ENCODE data around the gene TMEM240.
"Not testable (repeated sequence)": the region's sequence is repeated elsewhere in the genome, so short reads cannot be mapped to it uniquely, and the experiment has no call there.

TMEM240 gene

GRCh38 chr1:1563688-1564087, 23.3 kb upstream of the TMEM240 start:
- H3K4me3 Mint-ChIP-seq = no peak overlapping the region
- no peaks in the 10 kb centered on the region for H3K9me3 Mint-ChIP-seq
- peaks cover 3% of the 10 kb centered on the region for H3K4me1 Mint-ChIP-seq (ENCODE audit: low read depth)
- H3K27ac Mint-ChIP-seq = no peak overlapping the region
- H3K27me3 Mint-ChIP-seq (ENCODE audit: low read depth) = no peaks in the 10 kb centered on the region
- peaks cover 36% of the 10 kb centered on the region for H3K36me3 Mint-ChIP-seq (ENCODE audit: low read depth)
- no peak for DNase-seq (ENCODE audit: low spot score)

DNA sequence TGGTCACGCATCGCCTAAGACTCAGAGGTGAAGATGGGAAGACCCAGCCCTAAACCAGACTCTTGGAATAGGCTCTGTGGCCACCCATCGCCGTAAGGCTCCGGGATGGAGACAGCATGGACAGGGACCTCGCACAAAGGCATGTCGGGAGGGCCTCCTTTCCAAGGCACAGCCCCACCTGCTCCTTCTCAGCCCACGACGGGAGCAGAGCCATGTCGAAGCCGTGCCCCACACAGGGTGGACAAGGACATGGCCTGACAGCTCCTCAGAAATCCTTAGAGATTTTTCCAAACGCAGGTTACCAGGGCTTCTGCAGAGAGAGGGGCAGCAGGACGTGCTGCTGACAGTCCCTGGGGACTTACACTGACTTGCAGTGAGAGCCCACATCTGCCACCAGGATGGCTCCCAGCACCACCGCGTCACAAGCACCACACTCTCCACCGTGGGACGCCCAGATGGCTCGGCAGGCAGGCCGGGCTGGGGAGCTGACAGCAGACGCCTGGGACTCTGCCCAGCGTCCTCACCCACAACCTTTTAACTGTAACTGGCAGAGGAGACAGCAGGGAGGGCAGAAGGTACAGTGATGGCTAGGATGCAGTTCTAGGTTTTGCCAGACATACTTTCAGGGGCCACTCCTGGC, 22.3 kb upstream of the TMEM240 start:
- Mint-ChIP-seq H3K27me3 (ENCODE audit: low read depth) (no peaks in the 10 kb centered on the region), H3K4me1 (ENCODE audit: low read depth) (peaks cover 3% of the 10 kb centered on the region), H3K36me3 (ENCODE audit: low read depth) (peaks cover 36% of the 10 kb centered on the region), H3K9me3 (no peaks in the 10 kb centered on the region), H3K27ac (no peak overlapping the region), H3K4me3 (no peak overlapping the region)
- no peak for DNase-seq (ENCODE audit: low spot score)

- H3K36me3 Mint-ChIP-seq (ENCODE audit: low read depth) = peaks cover 30% of the 10 kb centered on the region
- no peak for DNase-seq (ENCODE audit: low spot score)
- no peaks in the 10 kb centered on the region for H3K27me3 Mint-ChIP-seq (ENCODE audit: low read depth)
- no peak overlapping the region for H3K4me3 Mint-ChIP-seq
- H3K27ac Mint-ChIP-seq = no peak overlapping the region
- H3K9me3 Mint-ChIP-seq = no peaks in the 10 kb centered on the region
- H3K4me1 Mint-ChIP-seq (ENCODE audit: low read depth) = peaks cover 1% of the 10 kb centered on the region
These were observed 21.5 kb upstream of the TMEM240 start for GRCh38 chr1:1561801-1562470.

- peaks cover 24% of the 10 kb centered on the region for H3K36me3 Mint-ChIP-seq (ENCODE audit: low read depth)
- no peak overlapping the region for H3K27ac Mint-ChIP-seq
- no peaks in the 10 kb centered on the region for H3K4me1 Mint-ChIP-seq (ENCODE audit: low read depth)
- H3K27me3 Mint-ChIP-seq (ENCODE audit: low read depth) = no peaks in the 10 kb centered on the region
- H3K9me3 Mint-ChIP-seq = no peaks in the 10 kb centered on the region
- H3K4me3 Mint-ChIP-seq = no peak overlapping the region
- no peak for DNase-seq (ENCODE audit: low spot score)
These were observed 19.8 kb upstream of the TMEM240 start for GRCh38 chr1:1560178-1560577.

DNA sequence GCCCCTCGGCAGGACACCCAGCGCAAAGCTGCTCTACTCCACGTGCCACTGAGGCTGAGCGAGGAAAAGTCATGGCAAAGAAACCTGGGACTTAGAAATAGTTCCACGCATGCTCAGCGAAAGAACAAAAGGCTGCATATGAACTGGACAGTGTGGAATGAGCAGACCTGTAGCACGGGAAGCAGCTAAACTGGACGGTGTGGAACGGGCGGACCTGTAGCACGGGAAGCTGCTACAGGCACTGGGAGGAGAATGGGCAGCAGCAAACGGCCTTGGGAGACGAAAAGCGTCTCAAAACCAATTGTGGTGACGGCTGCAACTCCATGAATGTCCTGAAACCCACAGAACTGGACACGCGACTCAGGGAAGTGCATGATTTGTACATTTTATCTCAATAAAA, 18.6 kb upstream of the TMEM240 start:
- Mint-ChIP-seq H3K4me1 (ENCODE audit: low read depth) (no peaks in the 10 kb centered on the region), H3K9me3 (no peaks in the 10 kb centered on the region), H3K36me3 (ENCODE audit: low read depth) (peaks cover 15% of the 10 kb centered on the region), H3K4me3 (no peak overlapping the region), H3K27ac (no peak overlapping the region), H3K27me3 (ENCODE audit: low read depth) (no peaks in the 10 kb centered on the region)
- no peak for DNase-seq (ENCODE audit: low spot score)

GRCh38 chr1:1558591-1558990, 18.2 kb upstream of the TMEM240 start:
- H3K9me3 Mint-ChIP-seq = no peaks in the 10 kb centered on the region
- H3K36me3 Mint-ChIP-seq (ENCODE audit: low read depth) = peaks cover 10% of the 10 kb centered on the region
- no peak overlapping the region for H3K4me3 Mint-ChIP-seq
- no peak for DNase-seq (ENCODE audit: low spot score)
- H3K27ac Mint-ChIP-seq = no peak overlapping the region
- H3K27me3 Mint-ChIP-seq (ENCODE audit: low read depth) = no peaks in the 10 kb centered on the region
- H3K4me1 Mint-ChIP-seq (ENCODE audit: low read depth) = no peaks in the 10 kb centered on the region

DNA sequence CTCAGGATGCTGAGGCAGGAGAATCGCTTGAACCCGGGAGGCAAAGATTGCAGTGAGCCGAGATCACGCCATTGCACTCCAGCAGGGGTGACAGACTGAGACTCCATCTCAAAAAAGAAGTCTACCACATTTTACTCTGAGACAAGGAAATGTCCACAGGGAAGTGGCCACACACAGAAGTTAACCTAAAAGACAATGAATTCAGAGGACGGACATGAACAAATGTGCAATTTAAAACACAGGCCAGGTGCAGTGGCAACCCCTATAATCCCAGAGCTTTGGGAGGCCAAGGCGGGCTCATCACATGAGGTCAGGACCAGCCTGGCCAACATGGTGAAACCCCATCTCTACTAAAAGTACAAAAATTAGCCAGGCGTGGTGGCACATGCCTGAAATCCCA, 17.3 kb upstream of the TMEM240 start:
- not testable (repeated sequence) for H3K4me1 Mint-ChIP-seq (ENCODE audit: low read depth); H3K27me3 Mint-ChIP-seq (ENCODE audit: low read depth); H3K36me3 Mint-ChIP-seq (ENCODE audit: low read depth); H3K4me3 Mint-ChIP-seq; H3K9me3 Mint-ChIP-seq; DNase-seq (ENCODE audit: low spot score); H3K27ac Mint-ChIP-seq

DNA sequence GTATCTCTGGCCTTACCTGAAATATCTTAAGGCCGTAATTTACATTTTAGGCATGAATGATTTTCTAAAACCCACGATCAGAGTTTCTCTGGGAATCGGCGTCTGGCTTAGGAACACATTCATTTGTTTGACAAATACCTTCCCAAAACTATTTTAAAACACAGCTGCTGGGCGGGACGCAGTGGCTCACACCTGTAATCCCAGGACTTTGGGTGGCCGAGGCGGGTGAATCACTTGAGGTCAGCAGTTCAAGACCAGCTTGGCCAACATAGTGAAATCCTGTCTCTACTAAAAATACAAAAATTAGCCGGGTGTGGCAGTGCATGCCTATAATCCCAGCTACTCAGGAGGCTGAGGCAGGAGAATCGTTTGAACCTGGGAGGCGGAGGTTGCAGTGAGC, 16.5 kb upstream of the TMEM240 start:
- H3K9me3 Mint-ChIP-seq; H3K36me3 Mint-ChIP-seq (ENCODE audit: low read depth); H3K4me1 Mint-ChIP-seq (ENCODE audit: low read depth); H3K27me3 Mint-ChIP-seq (ENCODE audit: low read depth); H3K4me3 Mint-ChIP-seq; H3K27ac Mint-ChIP-seq; DNase-seq (ENCODE audit: low spot score): not testable (repeated sequence)

DNA sequence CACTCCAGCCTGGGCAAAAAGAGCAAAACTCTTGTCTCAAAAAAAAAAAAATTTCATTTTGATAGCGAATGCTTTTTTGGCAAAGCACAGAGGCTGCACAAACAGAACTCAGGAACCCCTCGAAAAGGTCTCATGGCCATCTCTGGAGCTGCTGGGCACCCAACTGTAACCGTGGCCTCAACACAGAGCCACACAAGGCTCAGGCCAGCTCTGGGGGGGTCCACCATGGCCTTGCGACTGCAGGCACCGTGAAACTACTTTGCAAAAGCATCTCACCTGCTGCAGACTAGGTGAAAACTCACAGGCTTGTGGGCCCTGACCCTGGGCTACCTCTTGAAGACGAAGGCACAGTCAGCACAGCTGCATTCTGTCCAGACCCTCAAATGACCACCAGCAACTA, 16.1 kb upstream of the TMEM240 start:
- Mint-ChIP-seq H3K36me3 (ENCODE audit: low read depth) (peaks cover 1% of the 10 kb centered on the region), H3K27me3 (ENCODE audit: low read depth) (no peaks in the 10 kb centered on the region), H3K9me3 (no peaks in the 10 kb centered on the region), H3K4me3 (no peak overlapping the region), H3K27ac (no peak overlapping the region), H3K4me1 (ENCODE audit: low read depth) (no peaks in the 10 kb centered on the region)
- no peak for DNase-seq (ENCODE audit: low spot score)

GRCh38 chr1:1554926-1555915, 14.8 kb upstream of the TMEM240 start:
- no peak overlapping the region for H3K27ac Mint-ChIP-seq
- H3K9me3 Mint-ChIP-seq = no peaks in the 10 kb centered on the region
- no peak for DNase-seq (ENCODE audit: low spot score)
- no peaks in the 10 kb centered on the region for H3K4me1 Mint-ChIP-seq (ENCODE audit: low read depth)
- no peaks in the 10 kb centered on the region for H3K36me3 Mint-ChIP-seq (ENCODE audit: low read depth)
- no peaks in the 10 kb centered on the region for H3K27me3 Mint-ChIP-seq (ENCODE audit: low read depth)
- H3K4me3 Mint-ChIP-seq = no peak overlapping the region

DNA sequence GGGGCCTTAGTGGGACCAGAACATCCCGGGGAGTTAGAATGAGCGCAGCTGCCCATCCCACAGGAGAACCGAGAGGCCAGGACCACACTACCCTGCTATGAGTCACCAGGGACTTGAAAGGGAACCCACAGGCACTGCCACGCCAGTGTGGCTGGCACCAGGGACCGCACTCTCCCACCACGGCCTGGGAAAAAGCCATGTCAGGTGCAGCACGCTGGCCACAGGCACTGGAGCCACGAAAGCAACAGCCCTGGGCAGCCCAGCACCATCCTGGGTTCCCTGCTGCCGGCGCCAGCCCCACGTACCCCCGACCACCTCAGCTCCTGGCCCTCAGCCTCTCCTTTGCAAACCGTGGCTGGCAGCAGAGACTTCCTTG, 14.1 kb upstream of the TMEM240 start:
- no peaks in the 10 kb centered on the region for H3K4me1 Mint-ChIP-seq (ENCODE audit: low read depth)
- no peaks in the 10 kb centered on the region for H3K9me3 Mint-ChIP-seq
- no peaks in the 10 kb centered on the region for H3K36me3 Mint-ChIP-seq (ENCODE audit: low read depth)
- no peaks in the 10 kb centered on the region for H3K27me3 Mint-ChIP-seq (ENCODE audit: low read depth)
- no peak for DNase-seq (ENCODE audit: low spot score)
- no peak overlapping the region for H3K4me3 Mint-ChIP-seq
- no peak overlapping the region for H3K27ac Mint-ChIP-seq

DNA sequence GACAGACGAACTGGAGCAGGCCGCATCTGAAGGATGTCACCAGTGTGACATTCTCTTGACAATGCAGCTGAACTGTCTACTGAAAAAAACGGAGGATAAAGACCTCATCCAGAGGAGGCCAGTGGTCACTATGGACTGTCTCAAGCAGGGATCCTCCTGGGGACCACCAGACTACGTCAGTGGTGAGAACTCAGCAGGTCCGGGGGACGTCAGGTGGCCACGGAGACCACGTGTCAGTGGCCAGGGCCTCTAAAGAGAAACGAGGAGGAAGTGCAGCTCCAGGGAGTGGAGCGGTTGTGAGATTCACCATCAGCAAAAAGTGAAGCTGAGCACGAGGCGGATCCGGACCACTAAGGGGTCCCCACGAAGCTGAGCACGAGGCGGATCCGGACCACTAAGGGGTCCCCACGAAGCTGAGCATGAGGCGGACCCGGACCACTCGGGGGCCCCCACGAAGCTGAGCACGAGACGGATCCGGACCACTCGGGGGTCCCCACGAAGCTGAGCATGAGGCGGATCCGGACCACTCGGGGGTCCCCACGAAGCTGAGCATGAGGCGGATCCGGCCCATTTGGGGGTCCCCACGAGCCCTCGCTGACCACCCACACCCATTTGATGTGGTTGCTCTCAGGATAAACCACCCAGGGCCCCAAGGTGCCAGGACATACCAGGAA, 13.5 kb upstream of the TMEM240 start:
- H3K27me3 Mint-ChIP-seq (ENCODE audit: low read depth) = no peaks in the 10 kb centered on the region

GRCh38 chr1:1552263-1552639, 11.8 kb upstream of the TMEM240 start:
- H3K27me3 Mint-ChIP-seq (ENCODE audit: low read depth) = no peaks in the 10 kb centered on the region
- no peaks in the 10 kb centered on the region for H3K4me1 Mint-ChIP-seq (ENCODE audit: low read depth)
- no peaks in the 10 kb centered on the region for H3K9me3 Mint-ChIP-seq
- H3K27ac Mint-ChIP-seq = no peak overlapping the region
- no peak for DNase-seq (ENCODE audit: low spot score)
- peaks cover 2% of the 10 kb centered on the region for H3K36me3 Mint-ChIP-seq (ENCODE audit: low read depth)
- no peak overlapping the region for H3K4me3 Mint-ChIP-seq

More for the DNA sequence above, 13.5 kb upstream of the TMEM240 start:
- no peak for DNase-seq (ENCODE audit: low spot score)
- Mint-ChIP-seq H3K9me3 (no peaks in the 10 kb centered on the region), H3K4me1 (ENCODE audit: low read depth) (no peaks in the 10 kb centered on the region), H3K36me3 (ENCODE audit: low read depth) (no peaks in the 10 kb centered on the region), H3K4me3 (no peak overlapping the region), H3K27ac (no peak overlapping the region)
